LNCaP clone FGC (cell line): ENCODE data around the gene UBAP1L.
"Not testable (repeated sequence)": the region's sequence is repeated elsewhere in the genome, so short reads cannot be mapped to it uniquely, and the experiment has no call there.

Experiments
- DNase-seq: peaks from one replicate; pipeline ENCODE4 v3.0.0-alpha.2; 2011; ENCODE audit warnings: low read depth
- H3K4me3 ChIP-seq: 2 replicates; pipeline ENCODE4 v1.5.1; 2011; ENCODE audit warnings: mild to moderate bottlenecking, low read depth, low read length, control low read depth
- CTCF ChIP-seq: IDR thresholded peaks from 2 replicates; pipeline ENCODE4 v1.5.1; 2012; ENCODE audit warnings: mild to moderate bottlenecking; ENCODE audit not compliant: control insufficient read depth, insufficient read depth; ENCODE audit errors: extremely low read depth

Gene UBAP1L

GRCh38 chr15:65115086-65115485 lies at the start of gene UBAP1L:
Gene UBAP1L, minus strand, starts transcription at chr15:65115200. Its CDS starts 8,985 bp downstream, at chr15:65106215.
- TF ChIP-seq CTCF, result no peak
- no peak for DNase-seq
- H3K4me3 ChIP-seq, result no peak within 1 kb of the TSS

- no peak overlapping the region for H3K4me3 ChIP-seq
- DNase-seq, result no peak
- no peak for TF ChIP-seq CTCF
Measured at GRCh38 chr15:65164139-65164538, 49.1 kb upstream of the UBAP1L start.

GRCh38 chr15:65163041-65163440 lies 48.0 kb upstream of the UBAP1L start:
- no peak for DNase-seq
- H3K4me3 ChIP-seq, result no peak overlapping the region
- no peak for TF ChIP-seq CTCF

- no peak overlapping the region for H3K4me3 ChIP-seq
- no peak for TF ChIP-seq CTCF
- no peak for DNase-seq
Measured at GRCh38 chr15:65156692-65157091, 41.7 kb upstream of the UBAP1L start.

GRCh38 chr15:65154720-65155119 lies 39.7 kb upstream of the UBAP1L start:
- no peak for TF ChIP-seq CTCF
- DNase-seq, result no peak
- H3K4me3 ChIP-seq, result no peak overlapping the region

- no peak for TF ChIP-seq CTCF
- no peak overlapping the region for H3K4me3 ChIP-seq
- DNase-seq, result no peak
Measured at GRCh38 chr15:65147902-65148301, 32.9 kb upstream of the UBAP1L start.

- no peak for DNase-seq
- H3K4me3 ChIP-seq, result no peak overlapping the region
- no peak for TF ChIP-seq CTCF
Measured at GRCh38 chr15:65146438-65146837, 31.4 kb upstream of the UBAP1L start.

- H3K4me3 ChIP-seq, DNase-seq: not testable (repeated sequence)
Measured at GRCh38 chr15:65138631-65139030, 23.6 kb upstream of the UBAP1L start.

GRCh38 chr15:65137893-65138292 lies 22.9 kb upstream of the UBAP1L start:
- not testable (repeated sequence) for H3K4me3 ChIP-seq, DNase-seq

- not testable (repeated sequence) for DNase-seq, H3K4me3 ChIP-seq
Measured at GRCh38 chr15:65137089-65137488, 22.1 kb upstream of the UBAP1L start.
